Endodermal cell (in vitro differentiated cells): Measurements from ENCODE around the gene GYPC. TPM values are rescaled to one million over a fixed set of nuclear protein-coding genes. Genes with fewer than 3 reads are reported as not detected.

Experiments used
- DNase-seq: peaks from one replicate; pipeline ENCODE4 v3.0.0-alpha.2; 2017
- H3K27ac ChIP-seq: 2 replicates; pipeline ENCODE4 v1.5.1; 2013; ENCODE audit warnings: mild to moderate bottlenecking, low read depth, low read length, moderate library complexity
- H3K27me3 ChIP-seq: 2 replicates; pipeline ENCODE4 v1.6.1; 2013; ENCODE audit warnings: mild to moderate bottlenecking, low read length, moderate library complexity; ENCODE audit not compliant: insufficient read depth, control insufficient read depth, poor library complexity, severe bottlenecking
- H3K36me3 ChIP-seq: 2 replicates; pipeline ENCODE4 v1.7.0; 2013; ENCODE audit warnings: mild to moderate bottlenecking, low read length, moderate library complexity; ENCODE audit not compliant: control insufficient read depth, insufficient read depth
- H3K4me1 ChIP-seq: one replicate; pipeline ENCODE4 v1.7.0; 2013; ENCODE audit warnings: low read length; ENCODE audit not compliant: control insufficient read depth, insufficient read depth
- H3K4me3 ChIP-seq: 2 replicates; pipeline ENCODE4 v1.5.1; 2013; ENCODE audit warnings: mild to moderate bottlenecking, low read length, moderate library complexity
- H3K9ac ChIP-seq: 2 replicates; pipeline ENCODE4 v1.6.1; 2013; ENCODE audit warnings: mild to moderate bottlenecking, low read length, moderate library complexity; ENCODE audit not compliant: poor library complexity, severe bottlenecking; ENCODE audit errors: extremely low read depth
- H3K9me3 ChIP-seq: 2 replicates; pipeline ENCODE4 v1.6.1; 2013; ENCODE audit warnings: mild to moderate bottlenecking, low read length, moderate library complexity; ENCODE audit not compliant: control insufficient read depth
- H3K27ac Mint-ChIP-seq: 2 replicates; pipeline ENCODE4 v1.8.0; 2020; ENCODE audit warnings: mixed read lengths
- H3K27me3 Mint-ChIP-seq: 2 replicates; pipeline ENCODE4 v1.8.0; 2021; ENCODE audit warnings: mild to moderate bottlenecking, mixed read lengths; ENCODE audit not compliant: insufficient read depth
- H3K36me3 Mint-ChIP-seq: 2 replicates; pipeline ENCODE4 v1.8.0; 2020; ENCODE audit warnings: low read depth, mixed read lengths
- H3K4me1 Mint-ChIP-seq: 2 replicates; pipeline ENCODE4 v1.8.0; 2020; ENCODE audit warnings: mixed read lengths
- H3K4me3 Mint-ChIP-seq: 2 replicates; pipeline ENCODE4 v1.8.0; 2020; ENCODE audit warnings: mild to moderate bottlenecking, moderate library complexity, mixed read lengths
- H3K9me3 Mint-ChIP-seq: 2 replicates; pipeline ENCODE4 v1.8.0; 2020; ENCODE audit warnings: mild to moderate bottlenecking, mixed read lengths
- WGBS, 2 experiments: methylation state at CpG; one replicate each; pipeline versions ENCODE4 v1.1.5 to v1.1.7; 2013; ENCODE audit warnings: missing lambda C conversion rate in 2 of 2, mixed read lengths in 1 of 2; ENCODE audit not compliant: insufficient coverage in 1 of 2, insufficient read length in 1 of 2; 5-methylcytosine and 5-hydroxymethylcytosine counted together
- total RNA-seq, 2 donors: library from RNA; stranded (reverse); fragmentation: NEBNext Ultra II Directional in 1 of 2; extraction: Animal tissue kit (Norgen Biotek cat#: 25700) in 1 of 2; gene quantifications; 2 replicates in 1 of 2; 3 replicates in 1 of 2; pipeline ENCODE4 v1.2.1, GENCODE V29; 2021
- TF ChIP-seq, protein P1 (sequence below): fragments of 200-600 bp; sonication (generic); conservative IDR thresholded peaks from 2 replicates; pipeline ENCODE4 v1.5.0; 2021; ENCODE audit warnings: antibody characterized with exemption, mild to moderate bottlenecking

Gene GYPC
- total RNA-seq, 2 donors from 2014 or later = 15.3 to 23.2 TPM

DNA sequence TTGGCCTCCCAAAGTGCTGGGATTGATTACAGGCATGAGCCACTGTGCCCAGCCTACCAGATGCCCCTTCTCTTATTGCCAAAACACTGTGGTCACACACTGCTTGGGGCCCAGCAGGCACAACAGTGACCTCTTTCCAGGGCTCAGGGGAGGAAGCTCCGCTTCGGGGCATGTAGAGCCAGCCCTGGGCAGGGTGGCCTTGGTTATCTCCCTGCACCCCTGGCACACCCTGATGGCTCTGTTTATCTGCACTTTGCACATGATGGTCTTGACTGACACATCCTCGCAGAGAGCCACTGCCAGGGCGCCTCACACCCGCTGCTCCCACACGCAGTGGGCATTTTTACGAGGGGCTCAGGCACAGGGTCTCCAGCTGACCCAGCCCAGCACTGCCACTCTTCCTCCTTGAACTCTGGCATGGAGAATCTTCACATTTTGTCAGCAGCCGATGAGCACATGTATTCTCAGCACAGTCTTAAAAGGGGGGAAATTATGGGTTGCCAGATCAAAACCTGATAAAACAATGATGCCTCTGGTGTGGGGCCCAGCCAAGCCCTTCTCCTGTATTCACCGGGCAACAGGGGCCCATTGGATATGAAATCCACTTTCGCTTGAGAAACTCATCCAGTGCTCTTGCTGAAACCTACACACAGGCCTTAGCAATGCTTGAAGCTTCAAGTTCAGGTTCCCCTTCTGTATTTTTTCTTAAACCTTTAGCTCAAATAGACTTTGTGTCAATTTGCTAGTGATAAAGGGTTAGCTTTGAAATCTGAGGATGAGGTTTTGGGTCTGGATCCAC is 5.9 kb downstream of the GYPC start:
- Mint-ChIP-seq H3K27ac (no peak overlapping the region), H3K27me3 (peaks cover 3% of the 10 kb centered on the region), H3K36me3 (no peaks in the 10 kb centered on the region), H3K4me1 (peaks cover 22% of the 10 kb centered on the region), H3K9me3 (no peaks in the 10 kb centered on the region), H3K4me3 (no peak overlapping the region)
- Histone ChIP-seq H3K4me3 (no peak overlapping the region), H3K27me3 (no peaks in the 10 kb centered on the region), H3K9me3 (no peaks in the 10 kb centered on the region), H3K36me3 (no peaks in the 10 kb centered on the region), H3K4me1 (peaks cover 11% of the 10 kb centered on the region), H3K9ac (no peak overlapping the region), H3K27ac (no peak overlapping the region)
- TF ChIP-seq, protein P1, sequence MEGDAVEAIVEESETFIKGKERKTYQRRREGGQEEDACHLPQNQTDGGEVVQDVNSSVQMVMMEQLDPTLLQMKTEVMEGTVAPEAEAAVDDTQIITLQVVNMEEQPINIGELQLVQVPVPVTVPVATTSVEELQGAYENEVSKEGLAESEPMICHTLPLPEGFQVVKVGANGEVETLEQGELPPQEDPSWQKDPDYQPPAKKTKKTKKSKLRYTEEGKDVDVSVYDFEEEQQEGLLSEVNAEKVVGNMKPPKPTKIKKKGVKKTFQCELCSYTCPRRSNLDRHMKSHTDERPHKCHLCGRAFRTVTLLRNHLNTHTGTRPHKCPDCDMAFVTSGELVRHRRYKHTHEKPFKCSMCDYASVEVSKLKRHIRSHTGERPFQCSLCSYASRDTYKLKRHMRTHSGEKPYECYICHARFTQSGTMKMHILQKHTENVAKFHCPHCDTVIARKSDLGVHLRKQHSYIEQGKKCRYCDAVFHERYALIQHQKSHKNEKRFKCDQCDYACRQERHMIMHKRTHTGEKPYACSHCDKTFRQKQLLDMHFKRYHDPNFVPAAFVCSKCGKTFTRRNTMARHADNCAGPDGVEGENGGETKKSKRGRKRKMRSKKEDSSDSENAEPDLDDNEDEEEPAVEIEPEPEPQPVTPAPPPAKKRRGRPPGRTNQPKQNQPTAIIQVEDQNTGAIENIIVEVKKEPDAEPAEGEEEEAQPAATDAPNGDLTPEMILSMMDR = no peak
- WGBS, 2 experiments = 93% methylated on average over 7 to 10 of the region's 10 CpGs
- DNase-seq = no peak

DNA sequence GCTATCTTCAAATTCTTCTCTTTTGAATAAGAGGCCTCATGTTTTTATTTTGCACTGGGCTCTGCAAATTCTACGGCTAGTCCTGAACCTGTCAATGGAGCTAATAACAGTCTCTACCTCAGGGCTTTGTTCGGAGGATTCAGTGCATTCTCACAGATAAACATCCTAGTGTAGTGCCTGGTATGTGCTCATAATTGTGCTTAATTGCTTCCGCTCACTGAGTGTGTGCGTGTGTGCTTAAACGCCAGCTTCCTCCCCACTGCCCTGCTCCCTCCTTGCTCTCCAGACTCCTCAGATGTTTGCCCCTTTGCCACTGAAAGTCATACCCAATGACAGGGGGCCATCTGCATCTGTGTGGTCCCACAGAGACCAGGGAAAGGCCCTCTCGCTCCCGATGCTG is 6.7 kb downstream of the GYPC start:
- H3K27me3 ChIP-seq = no peaks in the 10 kb centered on the region
- TF ChIP-seq, protein P1 = no peak
- no peak overlapping the region for H3K27ac ChIP-seq
- H3K4me1 Mint-ChIP-seq = peaks cover 14% of the 10 kb centered on the region
- 86 to 88% methylated on average over 6 to 7 of the region's 7 CpGs for WGBS, 2 experiments
- H3K9ac ChIP-seq = no peak overlapping the region
- no peak overlapping the region for H3K27ac Mint-ChIP-seq
- no peaks in the 10 kb centered on the region for H3K36me3 ChIP-seq
- no peaks in the 10 kb centered on the region for H3K36me3 Mint-ChIP-seq
- no peaks in the 10 kb centered on the region for H3K27me3 Mint-ChIP-seq
- H3K9me3 ChIP-seq = no peaks in the 10 kb centered on the region
- no peak overlapping the region for H3K4me3 Mint-ChIP-seq
- DNase-seq = no peak
- no peak overlapping the region for H3K4me3 ChIP-seq
- H3K9me3 Mint-ChIP-seq = no peaks in the 10 kb centered on the region
- H3K4me1 ChIP-seq = peaks cover 9% of the 10 kb centered on the region

DNA sequence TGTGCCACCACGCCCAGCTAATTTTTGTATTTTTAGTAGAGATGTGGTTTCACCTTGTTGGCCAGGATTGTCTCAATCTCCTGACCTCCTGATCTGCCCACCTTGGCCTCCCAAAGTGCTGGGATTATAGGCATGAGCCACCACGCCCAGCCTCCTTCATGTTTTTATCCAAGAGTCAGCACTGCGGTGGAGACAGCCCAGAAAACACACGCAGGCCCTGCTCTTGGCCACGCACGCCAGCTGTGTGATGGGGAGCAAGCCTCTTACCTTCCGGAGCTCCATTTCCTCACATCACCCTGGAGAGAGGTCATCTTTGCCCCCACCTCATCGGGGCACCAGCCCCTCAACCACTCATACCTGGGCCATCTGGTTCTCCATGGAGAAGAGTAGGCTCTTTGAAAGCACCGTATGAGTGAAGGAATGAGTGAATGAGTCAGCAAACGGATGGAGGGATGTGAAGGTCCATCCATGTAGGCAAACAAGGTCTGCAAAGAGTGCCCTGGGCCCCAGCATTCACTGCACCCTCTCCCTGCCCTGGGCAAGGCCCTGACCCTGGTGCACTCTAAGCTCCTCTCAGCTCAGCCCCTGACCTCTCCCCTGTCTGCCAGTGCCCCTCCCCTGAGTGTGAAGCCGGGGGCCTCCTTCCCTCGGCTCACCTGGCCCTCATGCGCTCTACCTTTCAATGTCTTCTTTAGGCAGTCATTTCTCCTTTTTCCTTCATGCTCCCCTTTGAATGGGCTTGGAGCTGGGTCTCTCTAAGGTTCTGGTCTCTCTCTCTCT is 7.4 kb downstream of the GYPC start:
- H3K4me3 Mint-ChIP-seq = no peak overlapping the region
- H3K9me3 Mint-ChIP-seq = no peaks in the 10 kb centered on the region
- WGBS, 2 experiments = 87 to 88% methylated on average over 10 to 13 of the region's 13 CpGs
- H3K27me3 ChIP-seq = no peaks in the 10 kb centered on the region
- no peaks in the 10 kb centered on the region for H3K9me3 ChIP-seq
- H3K4me3 ChIP-seq = no peak overlapping the region
- no peaks in the 10 kb centered on the region for H3K27me3 Mint-ChIP-seq
- H3K4me1 Mint-ChIP-seq = peaks cover 10% of the 10 kb centered on the region
- no peak for DNase-seq
- TF ChIP-seq, protein P1 = no peak
- H3K27ac ChIP-seq = no peak overlapping the region
- H3K9ac ChIP-seq = no peak overlapping the region
- no peaks in the 10 kb centered on the region for H3K36me3 ChIP-seq
- H3K27ac Mint-ChIP-seq = no peak overlapping the region
- no peaks in the 10 kb centered on the region for H3K36me3 Mint-ChIP-seq
- peaks cover 1% of the 10 kb centered on the region for H3K4me1 ChIP-seq
